HG03064 (cell line): ENCODE measurements around the gene RIPK1.
"Not testable (repeated sequence)": the region's sequence is repeated elsewhere in the genome, so short reads cannot be mapped to it uniquely, and the experiment has no call there.

Source experiments
- ATAC-seq: cut with Tn5 transposase; IDR thresholded peaks from one replicate; pipeline ENCODE4 v1.9.1; 2021; ENCODE audit warnings: low read depth; ENCODE audit not compliant: unreplicated experiment

Gene RIPK1

DNA sequence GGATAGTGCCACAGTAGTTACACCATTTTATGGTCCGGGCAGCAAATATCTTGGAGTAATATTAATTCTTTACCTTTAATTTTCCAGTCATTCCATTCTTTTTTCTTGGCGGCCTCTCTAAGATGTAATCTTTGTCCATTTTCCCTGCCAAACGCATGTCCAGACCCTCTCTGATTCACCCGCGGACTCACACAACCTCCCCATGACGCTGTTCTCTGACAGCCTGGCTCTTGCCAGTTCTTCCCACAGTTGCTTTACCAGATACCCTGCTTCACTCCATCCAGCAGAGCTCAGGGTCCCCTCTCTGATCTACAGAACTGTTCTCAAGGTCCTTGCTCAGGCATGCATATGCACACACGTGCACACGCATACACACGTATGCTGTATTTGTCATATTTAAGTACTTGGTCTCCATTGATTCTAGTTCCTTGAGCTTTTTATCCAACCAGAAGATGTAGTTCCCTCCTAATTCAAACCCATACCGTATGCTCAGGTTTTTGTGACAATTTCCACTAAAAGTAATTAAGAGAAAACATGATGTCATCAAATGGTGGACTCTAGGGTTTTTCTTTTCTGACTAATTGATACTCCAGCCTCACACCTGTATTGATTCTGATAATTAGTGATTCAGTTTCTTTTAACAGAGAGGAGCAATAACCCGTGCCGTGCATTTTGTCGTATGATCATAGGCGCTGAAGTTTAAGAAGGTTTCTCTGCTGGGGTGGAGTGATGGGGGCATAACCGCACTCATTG, 60.2 kb downstream of the RIPK1 start:
- no peak for ATAC-seq

DNA sequence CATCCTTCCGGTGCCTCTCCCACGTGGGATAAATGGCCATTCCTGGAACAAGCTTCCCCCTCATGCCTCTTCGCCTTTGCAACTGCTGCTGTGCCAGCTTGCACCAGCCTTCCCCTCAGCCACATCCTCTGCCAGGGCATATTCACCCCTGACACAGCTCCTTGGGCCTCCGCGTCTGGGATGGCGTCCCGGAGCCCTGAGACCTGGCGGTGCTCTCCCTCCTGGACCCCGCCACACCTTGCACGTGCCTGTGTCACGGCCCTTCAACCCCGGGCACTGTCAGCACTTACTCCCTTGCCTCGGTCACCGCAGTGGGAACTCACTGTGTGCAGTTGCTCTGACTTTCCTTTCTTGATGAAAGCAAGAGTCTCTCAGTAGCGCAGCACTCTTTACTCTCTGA, 63.4 kb downstream of the RIPK1 start:
- ATAC-seq: no peak

DNA sequence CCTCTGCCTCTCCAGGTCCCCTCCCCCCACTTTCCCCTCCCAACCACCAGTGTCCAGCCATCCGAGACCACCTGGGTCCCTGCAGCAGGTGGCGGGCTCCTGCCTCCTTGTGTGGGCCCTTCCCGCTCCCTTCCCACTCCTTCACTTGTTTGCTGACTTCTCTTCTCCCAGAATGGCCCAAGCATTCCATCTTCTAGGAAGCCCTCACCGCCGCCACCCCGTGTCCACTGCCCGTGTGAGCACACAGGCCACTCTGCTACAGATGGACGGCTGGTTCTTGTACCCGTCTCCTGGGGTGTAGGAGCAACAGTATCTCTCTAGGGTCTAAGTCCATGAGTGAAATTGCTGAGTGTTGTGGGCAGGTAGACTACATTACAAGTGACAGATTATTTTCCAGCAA, 65.2 kb downstream of the RIPK1 start:
- ATAC-seq: no peak

DNA sequence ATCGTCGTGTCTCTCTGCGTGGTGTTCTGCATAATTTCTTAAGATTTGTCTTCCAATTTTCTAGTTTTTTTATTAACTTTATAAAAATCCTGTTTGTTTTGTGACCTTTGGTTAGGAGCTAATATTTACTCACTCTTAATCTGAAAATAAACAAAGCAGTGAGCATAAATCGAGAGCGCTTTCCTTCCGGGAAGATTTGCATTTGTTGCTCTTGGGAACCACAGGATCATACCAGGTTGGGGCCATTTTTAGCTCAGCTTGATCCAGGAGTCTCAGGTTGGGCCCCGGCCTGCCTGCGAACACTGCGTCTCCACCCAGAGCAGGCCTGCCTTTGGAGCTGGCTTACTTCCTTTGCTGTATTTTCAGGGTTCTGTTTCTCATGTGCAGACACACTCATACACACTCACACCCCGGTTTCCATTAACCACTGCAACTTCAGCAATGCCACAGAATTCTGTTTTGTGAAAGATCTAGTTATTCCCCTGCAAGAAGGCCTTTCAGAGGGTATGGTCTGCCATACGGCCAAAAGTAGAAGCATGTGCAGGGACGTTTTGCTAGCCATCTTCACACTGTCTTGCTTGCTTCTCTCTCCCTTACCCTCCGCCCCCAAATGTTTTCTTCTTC, 67.5 kb downstream of the RIPK1 start:
- no peak for ATAC-seq

DNA sequence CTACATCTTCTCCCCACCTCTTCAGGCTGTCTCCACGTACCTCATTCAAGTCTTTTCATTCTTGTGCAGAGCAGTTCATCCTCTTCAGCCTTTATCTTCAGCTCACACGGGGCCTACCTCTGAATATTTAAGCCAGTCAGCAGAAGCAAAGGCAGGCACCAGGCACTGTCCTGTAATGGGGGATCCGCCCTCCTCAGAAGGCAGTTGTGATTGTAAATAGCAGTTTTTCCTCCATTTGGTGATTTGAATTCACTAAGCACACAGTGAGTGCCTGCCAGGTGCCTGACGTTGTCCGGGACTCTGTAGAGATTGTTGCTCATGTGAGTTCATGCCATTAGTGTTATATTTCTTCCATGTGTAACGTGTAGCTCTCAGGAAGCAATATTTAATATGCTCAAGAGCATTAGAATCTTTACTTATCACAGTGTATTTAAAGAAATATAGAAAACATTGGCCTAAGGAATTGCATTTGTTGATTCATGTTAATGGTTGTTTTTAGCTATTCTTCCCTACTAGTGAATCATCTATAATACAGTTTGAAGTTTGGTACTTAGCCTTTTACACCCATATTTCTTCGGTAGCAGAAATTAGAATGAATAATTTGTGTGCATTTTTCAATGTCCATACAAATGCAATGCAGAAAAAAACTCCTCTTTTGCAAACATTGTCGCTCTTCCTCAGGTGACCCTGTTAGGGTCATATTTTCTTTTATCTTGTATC, 68.2 kb downstream of the RIPK1 start:
- no peak for ATAC-seq

DNA sequence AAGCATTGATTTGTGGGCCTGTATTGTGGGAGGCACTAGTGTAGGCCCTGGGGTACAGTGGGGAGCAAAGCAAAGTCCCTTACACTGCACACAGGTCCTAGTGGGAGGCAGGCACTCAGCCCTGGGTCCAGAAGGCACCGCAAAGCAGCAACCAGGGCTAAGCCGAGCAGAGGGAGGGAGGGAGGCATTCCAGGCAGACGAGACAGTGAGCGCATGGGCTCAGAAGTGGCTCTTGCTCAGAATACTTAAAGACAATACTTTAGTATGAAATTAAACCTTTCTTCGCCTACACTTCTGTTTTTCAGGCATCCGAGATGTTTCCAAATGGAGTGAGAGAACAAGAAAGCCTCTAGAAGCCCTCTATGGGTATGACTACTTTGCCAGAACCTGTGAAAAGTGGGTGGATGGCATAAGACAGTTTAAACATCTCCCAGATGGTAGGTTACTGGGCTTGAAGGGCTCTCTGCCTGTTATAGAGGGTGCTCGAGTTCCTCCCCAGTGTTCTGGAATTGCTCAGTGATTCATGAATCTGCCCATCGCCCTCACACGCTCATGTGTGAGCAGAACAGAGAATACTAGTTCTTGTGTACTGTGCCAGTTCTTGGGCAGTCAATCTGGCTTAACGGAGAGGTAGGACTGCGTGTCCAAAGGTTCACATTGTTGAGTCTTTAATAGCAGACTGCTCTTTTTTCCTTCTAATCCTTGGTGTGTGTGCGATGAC, 68.9 kb downstream of the RIPK1 start:
- ATAC-seq: no peak

DNA sequence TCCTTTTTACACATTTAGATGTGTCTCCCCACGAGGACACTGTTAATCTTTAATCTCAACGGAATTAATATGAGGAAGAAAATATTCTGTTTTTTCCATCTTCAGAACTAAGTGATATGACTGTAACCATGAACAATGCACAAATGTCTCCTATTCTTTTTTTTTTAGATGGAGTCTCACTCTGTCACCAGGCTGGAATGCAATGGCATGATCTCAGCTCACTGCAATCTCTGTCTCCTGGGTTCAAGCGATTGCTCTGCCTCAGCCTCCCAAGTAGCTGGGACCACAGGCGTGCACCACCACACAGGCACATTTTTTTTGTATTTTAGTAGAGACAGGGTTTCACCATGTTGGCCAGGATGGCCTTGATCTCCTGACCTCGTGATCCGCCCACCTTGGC, 69.6 kb downstream of the RIPK1 start:
- ATAC-seq: not testable (repeated sequence)

DNA sequence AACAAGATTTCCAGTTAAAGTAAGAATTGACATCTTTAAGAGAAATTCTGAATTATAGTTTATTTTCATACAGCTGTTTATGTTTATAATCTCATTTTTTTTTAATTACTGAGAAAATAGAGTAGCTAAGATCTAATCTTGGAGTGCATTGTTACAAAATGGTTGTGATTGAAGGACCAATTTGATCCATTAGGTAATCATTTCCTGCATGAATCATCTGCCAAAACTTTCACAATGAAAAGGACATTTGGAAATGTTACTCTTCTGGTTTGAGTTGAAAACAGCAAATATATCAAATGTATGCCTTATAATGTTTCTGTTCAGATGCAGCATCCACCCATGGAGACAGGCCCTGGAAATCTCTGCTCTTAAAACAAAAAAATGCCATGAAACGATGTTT, 70.0 kb downstream of the RIPK1 start:
- ATAC-seq: no peak

DNA sequence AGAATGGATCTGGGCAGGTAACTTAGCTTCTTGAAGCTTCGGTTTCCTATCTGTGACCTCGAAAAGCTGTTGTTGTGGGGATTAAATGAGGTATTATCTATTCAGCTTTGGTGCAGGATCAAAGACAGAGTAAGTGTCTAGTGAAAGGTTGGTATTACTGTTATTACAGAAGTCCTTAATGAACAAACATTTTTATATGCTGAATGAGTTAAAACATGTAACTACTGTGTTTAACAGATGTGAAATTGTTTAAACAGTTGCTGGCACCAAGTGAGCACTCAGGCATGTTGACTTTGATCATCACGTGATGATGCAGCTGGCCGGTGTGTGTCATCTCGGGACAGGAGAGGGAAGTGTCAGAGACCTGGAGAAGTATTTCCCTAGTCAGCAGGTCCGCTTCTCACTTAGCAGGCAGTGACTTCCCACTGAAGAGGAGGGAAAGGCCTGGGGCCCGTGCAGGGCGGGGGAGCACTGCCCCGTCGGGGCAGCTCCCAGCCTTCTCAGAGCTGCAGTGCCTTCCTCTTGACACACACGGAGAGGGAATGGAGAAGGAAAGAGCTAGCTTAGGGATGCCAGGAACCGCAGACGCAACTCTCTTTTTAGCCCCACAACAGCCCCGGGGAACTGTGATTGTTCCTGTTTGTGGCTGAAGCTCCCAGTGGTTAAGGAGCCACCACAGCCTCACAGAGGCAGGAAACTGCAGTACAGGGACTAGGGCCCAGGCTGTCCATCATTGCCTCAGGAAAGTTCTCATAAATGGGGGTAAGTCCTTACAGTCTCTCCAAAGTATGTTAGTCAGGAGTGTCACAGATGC, 71.0 kb downstream of the RIPK1 start:
- no peak for ATAC-seq

DNA sequence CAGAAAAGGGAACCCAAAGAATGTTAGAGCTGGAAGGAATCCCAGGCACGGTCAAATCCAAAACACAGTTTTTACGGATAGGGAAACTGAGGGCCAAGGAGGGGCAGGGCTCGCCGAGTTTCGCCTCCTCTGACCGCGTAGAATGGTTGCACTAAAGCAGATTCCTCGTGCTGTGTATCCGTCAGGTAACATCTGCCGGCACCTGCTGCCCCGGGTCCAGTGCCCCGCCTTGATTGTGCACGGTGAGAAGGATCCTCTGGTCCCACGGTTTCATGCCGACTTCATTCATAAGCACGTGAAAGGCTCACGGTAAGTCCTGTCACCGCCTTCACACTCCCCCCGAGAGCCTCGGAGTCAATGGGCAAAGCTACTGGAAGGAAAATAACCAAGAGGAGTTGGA, 71.9 kb downstream of the RIPK1 start:
- ATAC-seq: no peak

DNA sequence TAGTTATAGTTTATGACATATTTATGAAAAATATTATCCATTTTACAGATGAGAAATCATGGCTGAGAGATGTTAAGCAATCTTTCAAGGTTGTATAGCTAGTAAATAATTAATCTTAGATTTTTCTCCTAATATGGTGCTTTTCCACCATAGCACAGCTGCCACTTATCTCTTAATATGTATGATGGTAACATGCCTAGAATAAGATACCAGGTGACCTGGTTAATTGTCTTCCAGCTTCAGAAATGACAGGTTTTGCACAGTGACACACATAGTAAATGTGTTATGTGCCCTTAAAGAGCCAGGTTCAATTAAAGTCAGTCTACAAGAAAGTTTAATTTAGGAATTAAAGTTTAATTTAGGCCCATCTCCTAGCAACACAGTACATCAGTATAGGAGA, 74.2 kb downstream of the RIPK1 start:
- ATAC-seq: no peak

DNA sequence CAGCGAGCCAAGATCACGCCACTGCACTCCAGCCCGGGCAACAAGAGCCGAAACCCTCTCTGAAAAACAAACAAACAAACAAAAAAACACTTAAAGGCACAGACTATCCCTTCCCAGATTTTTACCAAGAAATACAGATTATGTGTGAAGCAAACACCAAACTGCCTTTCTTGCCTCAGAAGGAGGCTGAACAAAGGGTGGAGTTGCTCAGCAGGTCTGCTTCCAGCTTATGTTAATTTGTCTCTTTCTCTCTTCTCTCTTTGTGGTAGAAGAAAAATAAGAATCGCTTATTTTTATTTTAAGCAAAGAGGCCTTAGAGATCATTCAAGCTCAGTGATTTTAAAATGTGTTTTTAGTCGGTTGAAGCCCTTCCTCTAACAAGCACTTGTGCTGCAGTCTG, 74.9 kb downstream of the RIPK1 start:
- ATAC-seq: no peak

DNA sequence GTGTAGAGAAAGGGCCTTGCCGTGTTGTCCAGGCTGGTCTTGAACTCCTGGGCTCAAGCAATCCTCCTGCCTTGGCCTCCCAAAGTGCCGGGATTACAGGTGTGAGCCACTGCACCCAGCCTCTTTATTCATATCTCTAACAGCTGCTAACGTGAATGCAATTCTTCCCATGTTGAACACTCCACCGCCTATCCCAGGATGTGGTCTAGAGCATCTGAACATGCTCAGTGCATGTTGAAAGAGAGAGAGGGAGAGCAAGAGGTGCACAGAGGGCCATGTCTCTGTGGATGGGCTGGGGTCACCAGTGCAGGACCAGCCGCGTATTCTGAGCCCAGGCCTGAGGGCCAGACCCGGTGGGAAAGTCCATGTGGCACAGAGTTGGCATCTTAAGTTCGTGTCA, 76.3 kb downstream of the RIPK1 start:
- ATAC-seq: no peak

DNA sequence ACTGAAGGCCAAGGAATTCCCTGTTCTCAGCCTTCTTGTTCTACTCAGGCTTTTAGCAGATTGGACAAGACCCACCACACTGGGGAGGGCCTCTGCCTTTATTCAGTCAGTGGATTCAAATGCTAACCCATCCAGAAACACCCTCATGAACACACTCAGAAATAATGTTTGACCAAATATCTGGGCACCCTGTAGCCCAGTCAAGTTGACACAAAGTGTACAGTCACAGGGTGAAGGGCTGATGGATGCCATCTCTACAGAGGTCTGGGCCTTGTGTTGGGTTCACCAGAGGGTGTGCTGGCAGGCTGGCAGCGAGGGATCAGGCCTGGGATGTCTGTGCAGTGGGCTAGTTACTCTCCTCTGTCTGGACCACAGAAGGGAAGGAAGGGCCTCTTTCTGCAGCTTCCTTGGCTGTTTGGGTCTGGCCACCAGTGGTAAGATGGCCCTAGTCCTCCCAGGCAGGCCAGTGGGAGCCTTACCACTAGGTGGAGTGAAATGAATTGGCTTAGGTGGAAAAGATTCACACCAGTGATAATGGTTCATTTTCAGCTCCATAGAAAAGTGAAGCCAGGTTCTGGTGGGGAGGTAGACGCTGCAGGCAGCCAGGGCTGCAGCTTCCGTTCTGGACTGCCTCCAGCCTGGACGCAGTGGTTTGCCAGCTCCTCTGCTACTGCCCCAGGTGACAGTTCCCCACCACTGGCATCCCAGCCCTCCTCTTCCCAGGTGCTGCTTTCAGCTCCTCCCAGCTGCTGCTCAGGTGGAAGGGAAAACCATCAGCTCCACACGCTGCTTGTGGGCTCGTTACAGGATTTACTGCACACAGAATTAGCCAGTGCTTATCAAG, 79.8 kb downstream of the RIPK1 start:
- ATAC-seq: no peak

DNA sequence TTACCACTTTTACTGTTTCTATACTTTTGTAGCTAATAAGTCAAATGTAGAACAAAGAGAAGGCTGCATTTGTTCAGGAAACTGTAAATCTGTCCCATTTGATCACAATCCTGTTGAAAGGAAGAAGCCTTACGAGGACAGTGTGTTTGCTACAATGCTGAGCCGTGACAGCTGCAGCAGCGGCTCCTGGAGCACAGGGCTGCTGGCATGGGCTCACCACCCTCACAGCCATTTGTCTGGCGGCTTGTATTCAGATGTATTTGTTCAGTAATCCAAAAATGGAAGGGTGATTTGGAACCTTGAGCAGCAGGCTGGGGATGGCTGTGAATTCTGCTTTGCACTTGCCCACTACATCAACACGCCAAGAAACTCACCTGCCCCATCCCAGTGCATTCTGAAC, 83.4 kb downstream of the RIPK1 start:
- ATAC-seq: no peak

DNA sequence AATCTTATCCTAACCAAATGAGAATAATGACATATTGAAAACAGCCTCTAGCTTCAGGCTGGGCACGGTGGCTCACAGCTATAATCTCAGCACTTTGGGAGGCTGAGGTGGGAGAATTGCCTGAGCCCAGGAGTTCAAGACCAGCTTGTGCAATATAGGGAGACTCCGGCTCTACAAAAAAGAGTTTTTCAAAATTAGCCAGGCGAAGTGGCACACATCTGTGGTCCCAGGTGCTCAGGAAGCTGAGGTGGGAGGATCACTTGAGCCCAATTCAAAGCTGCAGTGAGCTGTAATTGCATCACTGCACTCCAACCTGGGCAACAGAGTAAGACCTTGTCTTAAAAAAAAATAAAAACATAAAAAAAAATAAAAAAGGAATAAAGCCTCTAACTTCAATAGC, 84.4 kb downstream of the RIPK1 start:
- ATAC-seq: no peak

DNA sequence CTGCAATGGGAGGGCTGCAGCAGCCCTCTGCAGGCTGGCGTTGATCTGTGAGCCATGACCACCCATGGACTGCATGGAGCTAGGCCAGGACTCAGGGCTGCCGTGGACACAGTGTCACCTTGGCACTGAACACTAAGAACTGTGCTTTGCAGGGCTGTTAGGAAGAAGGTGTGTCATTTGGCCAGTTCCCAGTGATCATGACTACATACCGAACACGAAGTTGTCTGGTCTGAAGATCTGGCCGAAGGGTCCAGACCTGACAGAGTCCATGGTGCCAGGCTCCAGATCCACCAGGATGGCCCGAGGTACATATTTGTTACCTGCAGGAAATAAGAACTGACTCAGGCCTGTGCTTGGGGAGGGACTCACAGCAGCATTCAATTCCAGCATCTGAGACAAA, 87.1 kb downstream of the RIPK1 start:
- ATAC-seq: not testable (repeated sequence)

DNA sequence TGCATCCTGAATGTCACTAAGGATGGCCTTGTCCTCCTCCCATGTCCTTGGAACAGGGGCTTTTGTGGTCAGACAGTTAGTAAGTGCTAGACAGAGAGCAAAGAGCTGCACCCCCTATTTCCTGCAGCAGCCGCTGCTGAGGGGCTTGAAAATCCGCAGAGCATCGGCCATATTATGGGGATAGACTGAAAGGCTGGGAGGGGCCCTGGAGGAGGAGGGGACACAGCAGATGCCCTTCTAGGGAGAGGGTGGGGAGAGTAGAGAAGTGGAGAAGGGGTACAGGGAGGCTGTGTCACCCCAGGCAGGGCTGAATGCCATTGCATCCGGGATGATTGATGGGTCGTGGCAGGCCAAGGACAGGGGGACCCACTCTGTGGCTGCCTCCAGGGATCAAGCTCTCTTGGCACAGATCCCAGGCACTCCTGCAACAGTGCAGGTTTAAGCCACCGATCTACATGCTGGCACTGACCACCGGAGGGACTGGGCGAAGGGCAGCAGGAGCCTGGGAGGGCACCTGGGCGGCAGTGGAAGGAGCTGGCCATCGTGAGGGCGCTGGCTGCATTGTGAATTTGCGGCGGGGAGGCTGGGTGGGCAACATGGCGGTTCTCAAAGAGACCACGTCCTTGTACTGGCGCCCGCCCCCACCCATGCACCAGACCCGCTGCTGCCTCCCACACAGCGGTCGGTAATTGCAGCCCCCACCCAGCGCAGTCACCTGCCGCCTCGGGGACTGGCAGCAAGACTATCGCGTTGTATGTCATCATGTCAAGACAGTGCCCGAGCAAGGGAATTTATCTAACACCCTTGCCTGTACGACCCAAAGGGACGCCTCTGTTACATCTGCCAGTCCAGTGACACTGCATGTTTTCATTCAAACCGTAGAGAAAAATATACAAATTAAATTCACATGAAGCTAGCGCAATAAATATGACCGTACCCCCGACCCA, 88.2 kb downstream of the RIPK1 start:
- ATAC-seq: peak; percentile 16
